Endothelial cell of umbilical vein (primary cell): ENCODE results near the gene KRABD2.

Experiments used
- BruUV-seq: library from RNA; stranded (reverse); fragments of 400-500 nt; replicated peaks from 2 replicates; lab custom pipeline; 2021; lab: Mats Ljungman, UMichigan
- CTCF ChIA-PET: fragments of 300-600, 350-600 bp; sonication (Branson Sonifier 250); formaldehyde crosslinking; loops from one replicate; lab custom pipeline; 2021; ENCODE audit warnings: antibody characterized with exemption, inconsistent platforms; lab: Charles Lee
- POLR2A ChIA-PET: fragments of 300-600, 350-600 bp; sonication (Branson Sonifier 250); formaldehyde crosslinking; loops from one replicate; lab custom pipeline; 2021; ENCODE audit warnings: antibody characterized with exemption, inconsistent platforms; lab: Charles Lee
- DNase-seq: peaks from one replicate; pipeline ENCODE4 v3.0.0-alpha.2; 2011; ENCODE audit warnings: low read depth, low spot score
- FAIRE-seq: peaks from 2 replicates; lab custom pipeline; 2011; peaks lifted over from hg19 to GRCh38; lab: Jason Lieb, UNC
- H2AFZ ChIP-seq: 2 replicates; pipeline ENCODE4 v1.6.0; 2012; ENCODE audit warnings: low read depth, low read length, control low read depth, inconsistent platforms
- H3K27ac ChIP-seq: 2 replicates; pipeline ENCODE4 v1.5.1; 2011; ENCODE audit warnings: low read depth, mild to moderate bottlenecking, control low read depth, low read length, moderate library complexity; ENCODE audit not compliant: insufficient read depth
- H3K27me3 ChIP-seq, 2 experiments: 2 replicates each; pipeline versions ENCODE4 v1.6.0 to v1.6.1; 2011; ENCODE audit warnings: low read length in 2 of 2, mixed read lengths in 1 of 2; ENCODE audit not compliant: control insufficient read depth in 2 of 2, insufficient read depth in 2 of 2
- H3K36me3 ChIP-seq, 2 experiments: 2 replicates in 1 of 2; 3 replicates in 1 of 2; pipeline ENCODE4 v1.5.1; 2011; ENCODE audit warnings: low read length in 2 of 2, mild to moderate bottlenecking in 1 of 2, moderate library complexity in 1 of 2; ENCODE audit not compliant: control insufficient read depth in 2 of 2, insufficient read depth in 2 of 2; ENCODE audit errors: extremely low read depth in 1 of 2
- H3K4me1 ChIP-seq: 3 replicates; pipeline ENCODE4 v1.5.1; 2011; ENCODE audit warnings: mild to moderate bottlenecking, low read length; ENCODE audit not compliant: control insufficient read depth, insufficient read depth; ENCODE audit errors: extremely low read depth
- H3K4me2 ChIP-seq: 2 replicates; pipeline ENCODE4 v1.6.1; 2011; ENCODE audit warnings: low read length, control low read depth, mixed read lengths; ENCODE audit not compliant: insufficient read depth
- H3K4me3 ChIP-seq, 3 experiments: fragments of 200-600 bp in 1 of 3; sonication (generic), shearing (Covaris generic) in 1 of 3; replicated peaks in 1 of 3; 2 replicates each; pipeline ENCODE4 v1.5.1; 2011 to 2016; ENCODE audit warnings: control low read depth in 3 of 3, low read length in 3 of 3, mild to moderate bottlenecking in 2 of 3, inconsistent platforms in 1 of 3, low read depth in 1 of 3, moderate library complexity in 1 of 3; ENCODE audit not compliant: insufficient read depth in 1 of 3
- H3K79me2 ChIP-seq: 2 replicates; pipeline ENCODE4 v1.6.0; 2012; ENCODE audit warnings: low read length, inconsistent platforms; ENCODE audit not compliant: control insufficient read depth, insufficient read depth
- H3K9ac ChIP-seq: replicated peaks from 2 replicates; pipeline ENCODE3; 2011; ENCODE audit warnings: low read length, control low read depth; ENCODE audit not compliant: insufficient read depth; ENCODE audit errors: extremely low read depth
- H3K9me1 ChIP-seq: replicated peaks from 3 replicates; pipeline ENCODE4 v1.6.0; 2011; ENCODE audit warnings: mild to moderate bottlenecking, low read length; ENCODE audit not compliant: control insufficient read depth, insufficient read depth; ENCODE audit errors: extremely low read depth
- H3K9me3 ChIP-seq: replicated peaks from 2 replicates; pipeline ENCODE4 v1.5.1; 2012; ENCODE audit warnings: low read length, inconsistent platforms; ENCODE audit not compliant: control insufficient read depth, insufficient read depth
- H4K20me1 ChIP-seq: replicated peaks from 2 replicates; pipeline ENCODE3; 2011; ENCODE audit warnings: mild to moderate bottlenecking, low read length; ENCODE audit not compliant: control insufficient read depth, insufficient read depth; ENCODE audit errors: extremely low read depth
- EZH2 ChIP-seq: IDR thresholded peaks from 2 replicates; pipeline ENCODE4 v1.6.1; 2012; ENCODE audit warnings: borderline replicate concordance, low read depth, mild to moderate bottlenecking, moderate library complexity, low read length, inconsistent platforms; ENCODE audit not compliant: severe bottlenecking
- FOS ChIP-seq: IDR thresholded peaks from 2 replicates; pipeline ENCODE4 v1.6.1; 2011; ENCODE audit warnings: mild to moderate bottlenecking, low read length, moderate library complexity, borderline replicate concordance; ENCODE audit not compliant: insufficient read depth
- GATA2 ChIP-seq: IDR thresholded peaks from 2 replicates; pipeline ENCODE4 v1.7.0; 2011; ENCODE audit warnings: low read depth, mild to moderate bottlenecking, moderate library complexity, mixed read lengths, low read length; ENCODE audit not compliant: insufficient read length, insufficient read depth
- JUN ChIP-seq: IDR thresholded peaks from 2 replicates; pipeline ENCODE4 v1.6.1; 2011; ENCODE audit warnings: borderline replicate concordance, low read depth; ENCODE audit not compliant: insufficient read length, insufficient read depth
- MYC ChIP-seq: IDR thresholded peaks from one replicate; pipeline ENCODE4 v1.6.1; 2011; ENCODE audit warnings: mild to moderate bottlenecking, low read depth, low read length
- POLR2A ChIP-seq: IDR thresholded peaks from 2 replicates; pipeline ENCODE4 v1.6.1; 2012; ENCODE audit warnings: low read depth, mild to moderate bottlenecking, control low read depth, low read length
- POLR2AphosphoS5 ChIP-seq: IDR thresholded peaks from 2 replicates; pipeline ENCODE4 v1.6.1; 2012; ENCODE audit warnings: low read depth, mild to moderate bottlenecking, control low read depth, low read length, moderate library complexity; ENCODE audit not compliant: insufficient read depth
- dilution Hi-C: fragments of 300-500 bp; cut with MboI; formaldehyde crosslinking; loops from one replicate; pipeline ENCODE4 v1.15.0; 2019; ENCODE audit warnings: low sequenced_read_pairs; ENCODE audit not compliant: extremely low pct_ligation_motif_present
- intact Hi-C: fragments of 100-400 bp; cut with micrococcal nuclease; formaldehyde crosslinking; loops from one replicate; pipeline ENCODE4 v1.10.0; 2022
- TF ChIP-seq, protein P1 (sequence below): IDR thresholded peaks from 2 replicates; pipeline ENCODE4 v1.6.1; 2011; ENCODE audit not compliant: insufficient read depth, insufficient read length
- TF ChIP-seq, protein P2 (sequence below), 2 donors: IDR thresholded peaks; 1 replicate in 1 of 2; 2 replicates in 1 of 2; pipeline ENCODE4 v1.5.1; 2011; ENCODE audit warnings: low read length in 2 of 2, mild to moderate bottlenecking in 2 of 2, moderate library complexity in 2 of 2, control low read depth in 1 of 2, inconsistent platforms in 1 of 2, low read depth in 1 of 2; ENCODE audit not compliant: insufficient read depth in 1 of 2; ENCODE audit errors: extremely low read depth in 1 of 2

Gene KRABD2

DNA sequence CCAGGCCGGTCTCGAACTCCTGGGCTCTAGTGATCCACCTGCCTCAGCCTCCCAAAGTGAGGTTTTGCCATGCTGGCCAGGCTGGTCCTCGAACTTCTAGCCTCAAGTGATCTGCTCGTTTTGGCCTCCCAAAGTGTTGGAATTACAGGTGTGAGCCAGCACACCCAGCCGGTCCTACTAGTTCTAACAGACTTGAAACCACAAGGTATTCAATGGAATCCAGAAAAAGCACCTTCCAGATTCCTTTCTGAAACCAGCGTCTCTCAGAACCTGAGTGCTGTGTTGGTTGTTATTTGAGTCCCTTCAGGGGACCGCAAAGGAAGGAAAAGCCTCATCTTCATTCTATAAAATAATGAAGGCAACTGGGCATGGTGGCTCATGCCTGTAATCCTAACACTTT is 4.1 kb downstream of the KRABD2 start:
- H4K20me1 ChIP-seq: no peaks in the 10 kb centered on the region
- BruUV-seq: no TSS peak
- DNase-seq (no peak), FAIRE-seq (peak; percentile 8)
- no peak overlapping the region for H2AFZ ChIP-seq
- H3K4me3 ChIP-seq: no peak overlapping the region
- no peak overlapping the region for H3K4me2 ChIP-seq
- ChIA-PET POLR2A (no interaction called here), CTCF (no interaction called here)
- no peaks in the 10 kb centered on the region for H3K9me3 ChIP-seq
- no peaks in the 10 kb centered on the region for H3K79me2 ChIP-seq
- H3K4me1 ChIP-seq: peaks cover 7% of the 10 kb centered on the region
- no peaks in the 10 kb centered on the region for H3K9me1 ChIP-seq
- no peak overlapping the region for H3K9ac ChIP-seq
- no peak overlapping the region for H3K27ac ChIP-seq
- TF ChIP-seq POLR2A (no peak), GATA2 (no peak), MYC (no peak)
- no peaks in the 10 kb centered on the region for H3K27me3 ChIP-seq
- peaks cover 7 to 14% of the 10 kb centered on the region in 2 experiments for H3K36me3 ChIP-seq
- intact Hi-C loops (no loop called here), dilution Hi-C loops (no loop called here)

DNA sequence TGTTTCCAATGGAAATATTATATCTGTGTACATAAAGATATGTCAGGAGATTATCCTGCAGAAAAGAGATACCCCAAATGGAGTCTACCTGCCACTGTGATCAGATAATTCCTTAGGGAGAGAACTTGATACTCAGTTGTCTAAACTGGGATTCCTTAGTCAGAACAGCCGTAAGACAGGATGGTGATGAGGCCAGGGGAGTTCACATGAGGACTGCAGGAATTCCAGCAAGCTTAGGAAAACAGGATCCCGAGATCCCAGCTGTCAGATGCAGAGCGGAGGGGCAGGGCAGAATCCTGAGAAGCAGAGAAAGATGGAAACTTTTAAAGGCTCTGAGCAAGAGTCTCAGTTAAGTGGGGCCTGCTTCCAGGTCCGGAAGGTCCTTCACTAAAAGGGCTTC is 4.7 kb downstream of the KRABD2 start:
- Histone ChIP-seq H3K36me3 (peaks cover 4 to 10% of the 10 kb centered on the region in 2 experiments), H4K20me1 (no peaks in the 10 kb centered on the region), H3K9ac (no peak overlapping the region), H3K9me3 (no peaks in the 10 kb centered on the region), H3K4me2 (no peak overlapping the region), H3K4me3 (no peak overlapping the region), H3K27me3 (no peaks in the 10 kb centered on the region), H3K9me1 (no peaks in the 10 kb centered on the region), H2AFZ (no peak overlapping the region), H3K27ac (no peak overlapping the region), H3K79me2 (no peaks in the 10 kb centered on the region), H3K4me1 (peaks cover 4% of the 10 kb centered on the region)
- BruUV-seq: no TSS peak
- ChIA-PET POLR2A (no interaction called here), CTCF (no interaction called here)
- dilution Hi-C loops: no loop called here
- TF ChIP-seq, protein P1, sequence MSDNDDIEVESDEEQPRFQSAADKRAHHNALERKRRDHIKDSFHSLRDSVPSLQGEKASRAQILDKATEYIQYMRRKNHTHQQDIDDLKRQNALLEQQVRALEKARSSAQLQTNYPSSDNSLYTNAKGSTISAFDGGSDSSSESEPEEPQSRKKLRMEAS: no peak
- no peak for TF ChIP-seq POLR2A
- TF ChIP-seq POLR2AphosphoS5: no peak
- no peak for TF ChIP-seq GATA2
- TF ChIP-seq, protein P2, sequence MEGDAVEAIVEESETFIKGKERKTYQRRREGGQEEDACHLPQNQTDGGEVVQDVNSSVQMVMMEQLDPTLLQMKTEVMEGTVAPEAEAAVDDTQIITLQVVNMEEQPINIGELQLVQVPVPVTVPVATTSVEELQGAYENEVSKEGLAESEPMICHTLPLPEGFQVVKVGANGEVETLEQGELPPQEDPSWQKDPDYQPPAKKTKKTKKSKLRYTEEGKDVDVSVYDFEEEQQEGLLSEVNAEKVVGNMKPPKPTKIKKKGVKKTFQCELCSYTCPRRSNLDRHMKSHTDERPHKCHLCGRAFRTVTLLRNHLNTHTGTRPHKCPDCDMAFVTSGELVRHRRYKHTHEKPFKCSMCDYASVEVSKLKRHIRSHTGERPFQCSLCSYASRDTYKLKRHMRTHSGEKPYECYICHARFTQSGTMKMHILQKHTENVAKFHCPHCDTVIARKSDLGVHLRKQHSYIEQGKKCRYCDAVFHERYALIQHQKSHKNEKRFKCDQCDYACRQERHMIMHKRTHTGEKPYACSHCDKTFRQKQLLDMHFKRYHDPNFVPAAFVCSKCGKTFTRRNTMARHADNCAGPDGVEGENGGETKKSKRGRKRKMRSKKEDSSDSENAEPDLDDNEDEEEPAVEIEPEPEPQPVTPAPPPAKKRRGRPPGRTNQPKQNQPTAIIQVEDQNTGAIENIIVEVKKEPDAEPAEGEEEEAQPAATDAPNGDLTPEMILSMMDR (IDR thresholded peaks at IDR 0.05; ENCODE audit: extremely low read depth in 1 of 2, insufficient read depth in 1 of 2, low read depth in 1 of 2, low read length in 2 of 2): no peak
- TF ChIP-seq FOS: no peak
- TF ChIP-seq JUN: no peak
- TF ChIP-seq EZH2: no peak
- TF ChIP-seq MYC: no peak
- DNase-seq (peak; percentile 68), FAIRE-seq (no peak)
- intact Hi-C loops: no loop called here
